K562 (cell line): Measurements from ENCODE around the gene GDF15. TPM values are rescaled to one million over a fixed set of nuclear protein-coding genes. Genes with fewer than 3 reads are reported as not detected.

ENCODE experiments used
- ARHGAP35 ChIP-seq: fragments of 450-650 bp; IDR thresholded peaks from 2 replicates; pipeline ENCODE4 v1.6.1; 2018; ENCODE audit not compliant: partially characterized antibody
- CBX3 ChIP-seq, 2 experiments: IDR thresholded peaks; 1 replicate in 1 of 2; 2 replicates in 1 of 2; pipeline ENCODE4 v1.6.1; 2012; ENCODE audit warnings: inconsistent platforms in 2 of 2, low read length in 2 of 2, borderline replicate concordance in 1 of 2, control low read depth in 1 of 2
- KDM2B ChIP-seq: fragments of 250-450 bp; sonication (Bioruptor Pico); IDR thresholded peaks from 2 replicates; pipeline ENCODE4 v1.8.0; 2021; ENCODE audit warnings: mild to moderate bottlenecking, moderate library complexity
- NFXL1 ChIP-seq: fragments of 450-650 bp; formaldehyde crosslinking; IDR thresholded peaks from 2 replicates; pipeline ENCODE4 v1.4.0; 2021; ENCODE audit warnings: mild to moderate bottlenecking
- POLR2B ChIP-seq: fragments of 450-650 bp; IDR thresholded peaks from 2 replicates; pipeline ENCODE4 v1.6.1; 2018; ENCODE audit warnings: low read depth; ENCODE audit not compliant: partially characterized antibody
- ZNF174 ChIP-seq: fragments of 250-450 bp; sonication (Bioruptor Pico); IDR thresholded peaks from 2 replicates; pipeline ENCODE4 v1.4.0; 2020; ENCODE audit warnings: mild to moderate bottlenecking
- polyA plus RNA-seq, 8 experiments: library from polyadenylated mRNA; depleted of rRNA in 4 of 8; stranded (reverse) in 5 of 8; unstranded in 3 of 8; fragments of >200 nt; fragmentation: Nextera tagmentation in 2 of 8; fragmentation: Illumina TruSeq in 1 of 8; extraction: Ambion mirVana in 2 of 8; extraction: Trizol in 1 of 8; gene quantifications; 2 replicates each; pipeline versions ENCODE4 v1.2.1 to v1.2.3, GENCODE V29; 2011 to 2014; ENCODE audit warnings: inconsistent platforms in 1 of 8, missing spikeins in 1 of 8
- total RNA-seq, 7 experiments: library from RNA; depleted of rRNA in 6 of 7; stranded (reverse); fragments of >200 nt in 6 of 7; fragmentation: Illumina TruSeq in 2 of 7; extraction: Trizol in 2 of 7; gene quantifications; 2 replicates each; pipeline versions ENCODE4 v1.2.1 to v1.2.3, GENCODE V29; 2011 to 2021; ENCODE audit warnings: low replicate concordance in 1 of 7
- TF ChIP-seq, protein P1 (sequence below): fragments of 250-450 bp; sonication (Bioruptor Pico); IDR thresholded peaks from 2 replicates; pipeline ENCODE4 v1.4.0; 2020; ENCODE audit warnings: mild to moderate bottlenecking, moderate library complexity
- TF ChIP-seq, protein P2 (sequence below): fragments of 450-650 bp; IDR thresholded peaks from 2 replicates; pipeline ENCODE4 v1.6.1; 2016; ENCODE audit warnings: mild to moderate bottlenecking, moderate library complexity
- TF ChIP-seq, protein P3 (sequence below), 2 experiments: fragments of 150-350 bp in 1 of 2; IDR thresholded peaks; 2 replicates each; pipeline ENCODE4 v1.6.1; 2012 to 2016; ENCODE audit warnings: low read depth in 2 of 2, low read length in 2 of 2, mild to moderate bottlenecking in 1 of 2, moderate library complexity in 1 of 2

Gene GDF15
- total and polyA plus RNA-seq, 9 of the 15 experiments (the other 6 are each of a cell fraction or from before 2014, with no cell fraction given) = 2.3 to 82.4 (median 12.5) TPM

DNA sequence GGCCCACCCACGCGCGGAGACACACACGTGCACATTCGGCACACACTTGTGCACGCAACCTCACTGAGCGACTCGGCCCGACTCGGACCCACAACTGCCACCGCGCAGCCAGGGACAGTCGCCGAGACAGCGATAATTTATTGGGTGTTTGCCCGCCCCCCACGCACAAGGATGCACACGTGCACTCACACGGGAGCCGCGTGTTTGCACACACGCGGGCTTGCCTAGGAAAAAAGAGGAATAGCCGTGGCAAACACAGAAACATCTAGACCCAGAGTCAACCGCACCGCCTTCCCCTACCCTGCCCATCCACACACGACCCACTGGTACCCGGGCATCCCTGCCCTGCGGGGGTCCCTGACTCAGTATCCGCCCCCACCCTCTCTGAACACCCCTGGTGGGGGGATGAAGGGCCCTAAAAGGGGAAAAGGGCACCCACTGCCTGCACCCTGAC is 32.1 kb downstream of the GDF15 start (continued):
- TF ChIP-seq, protein P1, sequence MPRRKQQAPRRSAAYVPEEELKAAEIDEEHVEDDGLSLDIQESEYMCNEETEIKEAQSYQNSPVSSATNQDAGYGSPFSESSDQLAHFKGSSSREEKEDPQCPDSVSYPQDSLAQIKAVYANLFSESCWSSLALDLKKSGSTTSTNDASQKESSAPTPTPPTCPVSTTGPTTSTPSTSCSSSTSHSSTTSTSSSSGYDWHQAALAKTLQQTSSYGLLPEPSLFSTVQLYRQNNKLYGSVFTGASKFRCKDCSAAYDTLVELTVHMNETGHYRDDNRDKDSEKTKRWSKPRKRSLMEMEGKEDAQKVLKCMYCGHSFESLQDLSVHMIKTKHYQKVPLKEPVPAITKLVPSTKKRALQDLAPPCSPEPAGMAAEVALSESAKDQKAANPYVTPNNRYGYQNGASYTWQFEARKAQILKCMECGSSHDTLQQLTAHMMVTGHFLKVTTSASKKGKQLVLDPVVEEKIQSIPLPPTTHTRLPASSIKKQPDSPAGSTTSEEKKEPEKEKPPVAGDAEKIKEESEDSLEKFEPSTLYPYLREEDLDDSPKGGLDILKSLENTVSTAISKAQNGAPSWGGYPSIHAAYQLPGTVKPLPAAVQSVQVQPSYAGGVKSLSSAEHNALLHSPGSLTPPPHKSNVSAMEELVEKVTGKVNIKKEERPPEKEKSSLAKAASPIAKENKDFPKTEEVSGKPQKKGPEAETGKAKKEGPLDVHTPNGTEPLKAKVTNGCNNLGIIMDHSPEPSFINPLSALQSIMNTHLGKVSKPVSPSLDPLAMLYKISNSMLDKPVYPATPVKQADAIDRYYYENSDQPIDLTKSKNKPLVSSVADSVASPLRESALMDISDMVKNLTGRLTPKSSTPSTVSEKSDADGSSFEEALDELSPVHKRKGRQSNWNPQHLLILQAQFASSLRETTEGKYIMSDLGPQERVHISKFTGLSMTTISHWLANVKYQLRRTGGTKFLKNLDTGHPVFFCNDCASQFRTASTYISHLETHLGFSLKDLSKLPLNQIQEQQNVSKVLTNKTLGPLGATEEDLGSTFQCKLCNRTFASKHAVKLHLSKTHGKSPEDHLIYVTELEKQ (CRISPR knock-in tag) = no peak
- TF ChIP-seq ZNF174 (no peak), POLR2B (no peak), KDM2B (no peak), CBX3 (IDR thresholded peaks at IDR 0.05; ENCODE audit: borderline replicate concordance in 1 of 2, low read length in 2 of 2) (no peak), ARHGAP35 (no peak), NFXL1 (CRISPR knock-in tag) (no peak)
- TF ChIP-seq, protein P2, sequence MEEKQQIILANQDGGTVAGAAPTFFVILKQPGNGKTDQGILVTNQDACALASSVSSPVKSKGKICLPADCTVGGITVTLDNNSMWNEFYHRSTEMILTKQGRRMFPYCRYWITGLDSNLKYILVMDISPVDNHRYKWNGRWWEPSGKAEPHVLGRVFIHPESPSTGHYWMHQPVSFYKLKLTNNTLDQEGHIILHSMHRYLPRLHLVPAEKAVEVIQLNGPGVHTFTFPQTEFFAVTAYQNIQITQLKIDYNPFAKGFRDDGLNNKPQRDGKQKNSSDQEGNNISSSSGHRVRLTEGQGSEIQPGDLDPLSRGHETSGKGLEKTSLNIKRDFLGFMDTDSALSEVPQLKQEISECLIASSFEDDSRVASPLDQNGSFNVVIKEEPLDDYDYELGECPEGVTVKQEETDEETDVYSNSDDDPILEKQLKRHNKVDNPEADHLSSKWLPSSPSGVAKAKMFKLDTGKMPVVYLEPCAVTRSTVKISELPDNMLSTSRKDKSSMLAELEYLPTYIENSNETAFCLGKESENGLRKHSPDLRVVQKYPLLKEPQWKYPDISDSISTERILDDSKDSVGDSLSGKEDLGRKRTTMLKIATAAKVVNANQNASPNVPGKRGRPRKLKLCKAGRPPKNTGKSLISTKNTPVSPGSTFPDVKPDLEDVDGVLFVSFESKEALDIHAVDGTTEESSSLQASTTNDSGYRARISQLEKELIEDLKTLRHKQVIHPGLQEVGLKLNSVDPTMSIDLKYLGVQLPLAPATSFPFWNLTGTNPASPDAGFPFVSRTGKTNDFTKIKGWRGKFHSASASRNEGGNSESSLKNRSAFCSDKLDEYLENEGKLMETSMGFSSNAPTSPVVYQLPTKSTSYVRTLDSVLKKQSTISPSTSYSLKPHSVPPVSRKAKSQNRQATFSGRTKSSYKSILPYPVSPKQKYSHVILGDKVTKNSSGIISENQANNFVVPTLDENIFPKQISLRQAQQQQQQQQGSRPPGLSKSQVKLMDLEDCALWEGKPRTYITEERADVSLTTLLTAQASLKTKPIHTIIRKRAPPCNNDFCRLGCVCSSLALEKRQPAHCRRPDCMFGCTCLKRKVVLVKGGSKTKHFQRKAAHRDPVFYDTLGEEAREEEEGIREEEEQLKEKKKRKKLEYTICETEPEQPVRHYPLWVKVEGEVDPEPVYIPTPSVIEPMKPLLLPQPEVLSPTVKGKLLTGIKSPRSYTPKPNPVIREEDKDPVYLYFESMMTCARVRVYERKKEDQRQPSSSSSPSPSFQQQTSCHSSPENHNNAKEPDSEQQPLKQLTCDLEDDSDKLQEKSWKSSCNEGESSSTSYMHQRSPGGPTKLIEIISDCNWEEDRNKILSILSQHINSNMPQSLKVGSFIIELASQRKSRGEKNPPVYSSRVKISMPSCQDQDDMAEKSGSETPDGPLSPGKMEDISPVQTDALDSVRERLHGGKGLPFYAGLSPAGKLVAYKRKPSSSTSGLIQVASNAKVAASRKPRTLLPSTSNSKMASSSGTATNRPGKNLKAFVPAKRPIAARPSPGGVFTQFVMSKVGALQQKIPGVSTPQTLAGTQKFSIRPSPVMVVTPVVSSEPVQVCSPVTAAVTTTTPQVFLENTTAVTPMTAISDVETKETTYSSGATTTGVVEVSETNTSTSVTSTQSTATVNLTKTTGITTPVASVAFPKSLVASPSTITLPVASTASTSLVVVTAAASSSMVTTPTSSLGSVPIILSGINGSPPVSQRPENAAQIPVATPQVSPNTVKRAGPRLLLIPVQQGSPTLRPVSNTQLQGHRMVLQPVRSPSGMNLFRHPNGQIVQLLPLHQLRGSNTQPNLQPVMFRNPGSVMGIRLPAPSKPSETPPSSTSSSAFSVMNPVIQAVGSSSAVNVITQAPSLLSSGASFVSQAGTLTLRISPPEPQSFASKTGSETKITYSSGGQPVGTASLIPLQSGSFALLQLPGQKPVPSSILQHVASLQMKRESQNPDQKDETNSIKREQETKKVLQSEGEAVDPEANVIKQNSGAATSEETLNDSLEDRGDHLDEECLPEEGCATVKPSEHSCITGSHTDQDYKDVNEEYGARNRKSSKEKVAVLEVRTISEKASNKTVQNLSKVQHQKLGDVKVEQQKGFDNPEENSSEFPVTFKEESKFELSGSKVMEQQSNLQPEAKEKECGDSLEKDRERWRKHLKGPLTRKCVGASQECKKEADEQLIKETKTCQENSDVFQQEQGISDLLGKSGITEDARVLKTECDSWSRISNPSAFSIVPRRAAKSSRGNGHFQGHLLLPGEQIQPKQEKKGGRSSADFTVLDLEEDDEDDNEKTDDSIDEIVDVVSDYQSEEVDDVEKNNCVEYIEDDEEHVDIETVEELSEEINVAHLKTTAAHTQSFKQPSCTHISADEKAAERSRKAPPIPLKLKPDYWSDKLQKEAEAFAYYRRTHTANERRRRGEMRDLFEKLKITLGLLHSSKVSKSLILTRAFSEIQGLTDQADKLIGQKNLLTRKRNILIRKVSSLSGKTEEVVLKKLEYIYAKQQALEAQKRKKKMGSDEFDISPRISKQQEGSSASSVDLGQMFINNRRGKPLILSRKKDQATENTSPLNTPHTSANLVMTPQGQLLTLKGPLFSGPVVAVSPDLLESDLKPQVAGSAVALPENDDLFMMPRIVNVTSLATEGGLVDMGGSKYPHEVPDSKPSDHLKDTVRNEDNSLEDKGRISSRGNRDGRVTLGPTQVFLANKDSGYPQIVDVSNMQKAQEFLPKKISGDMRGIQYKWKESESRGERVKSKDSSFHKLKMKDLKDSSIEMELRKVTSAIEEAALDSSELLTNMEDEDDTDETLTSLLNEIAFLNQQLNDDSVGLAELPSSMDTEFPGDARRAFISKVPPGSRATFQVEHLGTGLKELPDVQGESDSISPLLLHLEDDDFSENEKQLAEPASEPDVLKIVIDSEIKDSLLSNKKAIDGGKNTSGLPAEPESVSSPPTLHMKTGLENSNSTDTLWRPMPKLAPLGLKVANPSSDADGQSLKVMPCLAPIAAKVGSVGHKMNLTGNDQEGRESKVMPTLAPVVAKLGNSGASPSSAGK = peak; percentile 18; the same call in 1 of the 2 replicates
- TF ChIP-seq, protein P3, sequence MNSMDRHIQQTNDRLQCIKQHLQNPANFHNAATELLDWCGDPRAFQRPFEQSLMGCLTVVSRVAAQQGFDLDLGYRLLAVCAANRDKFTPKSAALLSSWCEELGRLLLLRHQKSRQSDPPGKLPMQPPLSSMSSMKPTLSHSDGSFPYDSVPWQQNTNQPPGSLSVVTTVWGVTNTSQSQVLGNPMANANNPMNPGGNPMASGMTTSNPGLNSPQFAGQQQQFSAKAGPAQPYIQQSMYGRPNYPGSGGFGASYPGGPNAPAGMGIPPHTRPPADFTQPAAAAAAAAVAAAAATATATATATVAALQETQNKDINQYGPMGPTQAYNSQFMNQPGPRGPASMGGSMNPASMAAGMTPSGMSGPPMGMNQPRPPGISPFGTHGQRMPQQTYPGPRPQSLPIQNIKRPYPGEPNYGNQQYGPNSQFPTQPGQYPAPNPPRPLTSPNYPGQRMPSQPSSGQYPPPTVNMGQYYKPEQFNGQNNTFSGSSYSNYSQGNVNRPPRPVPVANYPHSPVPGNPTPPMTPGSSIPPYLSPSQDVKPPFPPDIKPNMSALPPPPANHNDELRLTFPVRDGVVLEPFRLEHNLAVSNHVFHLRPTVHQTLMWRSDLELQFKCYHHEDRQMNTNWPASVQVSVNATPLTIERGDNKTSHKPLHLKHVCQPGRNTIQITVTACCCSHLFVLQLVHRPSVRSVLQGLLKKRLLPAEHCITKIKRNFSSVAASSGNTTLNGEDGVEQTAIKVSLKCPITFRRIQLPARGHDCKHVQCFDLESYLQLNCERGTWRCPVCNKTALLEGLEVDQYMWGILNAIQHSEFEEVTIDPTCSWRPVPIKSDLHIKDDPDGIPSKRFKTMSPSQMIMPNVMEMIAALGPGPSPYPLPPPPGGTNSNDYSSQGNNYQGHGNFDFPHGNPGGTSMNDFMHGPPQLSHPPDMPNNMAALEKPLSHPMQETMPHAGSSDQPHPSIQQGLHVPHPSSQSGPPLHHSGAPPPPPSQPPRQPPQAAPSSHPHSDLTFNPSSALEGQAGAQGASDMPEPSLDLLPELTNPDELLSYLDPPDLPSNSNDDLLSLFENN (IDR thresholded peaks at IDR 0.05; ENCODE audit: low read depth in 2 of 2, low read length in 2 of 2) = no peak
